ENCODE measurements around the gene MAP1LC3B.
"Not testable (repeated sequence)": the region's sequence is repeated elsewhere in the genome, so short reads cannot be mapped to it uniquely, and the experiment has no call there.

The MAP1LC3B gene

DNA sequence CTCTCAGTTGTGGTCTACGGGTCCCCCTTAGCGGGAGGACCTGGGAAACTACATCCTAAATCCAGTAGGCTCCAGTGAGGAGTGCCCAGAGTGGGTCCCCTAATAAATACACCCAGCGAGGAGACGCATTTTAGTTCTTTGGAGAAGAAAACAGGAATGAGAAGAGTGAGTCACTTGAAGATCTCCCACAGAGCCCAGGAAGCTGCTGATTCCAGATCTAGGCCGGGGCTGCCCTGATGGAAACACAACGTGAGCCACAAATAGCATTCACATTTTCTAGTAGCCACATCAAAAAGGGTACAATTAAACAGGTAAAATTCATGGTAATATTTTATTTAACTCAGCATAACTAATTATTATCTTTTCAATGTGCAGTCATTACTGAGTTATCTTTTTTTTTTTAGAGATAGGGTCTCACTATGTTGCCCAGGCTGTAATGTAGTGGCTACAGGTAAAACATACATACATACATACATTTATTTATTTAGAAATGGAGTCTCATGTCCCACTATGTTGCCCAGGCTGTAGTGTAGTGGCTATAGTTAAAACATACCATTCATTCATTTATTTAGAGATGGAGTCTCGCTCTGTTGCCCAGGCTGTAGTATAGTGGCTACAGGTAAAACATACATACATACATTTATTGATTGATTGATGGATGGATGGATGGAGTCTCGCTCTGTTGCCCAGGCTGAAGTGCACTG, 30.1 kb upstream of the MAP1LC3B start:
- DNase-seq = no peak

GRCh38 chr16:87362828-87363559, 29.1 kb upstream of the MAP1LC3B start:
- DNase-seq = not testable (repeated sequence)

DNA sequence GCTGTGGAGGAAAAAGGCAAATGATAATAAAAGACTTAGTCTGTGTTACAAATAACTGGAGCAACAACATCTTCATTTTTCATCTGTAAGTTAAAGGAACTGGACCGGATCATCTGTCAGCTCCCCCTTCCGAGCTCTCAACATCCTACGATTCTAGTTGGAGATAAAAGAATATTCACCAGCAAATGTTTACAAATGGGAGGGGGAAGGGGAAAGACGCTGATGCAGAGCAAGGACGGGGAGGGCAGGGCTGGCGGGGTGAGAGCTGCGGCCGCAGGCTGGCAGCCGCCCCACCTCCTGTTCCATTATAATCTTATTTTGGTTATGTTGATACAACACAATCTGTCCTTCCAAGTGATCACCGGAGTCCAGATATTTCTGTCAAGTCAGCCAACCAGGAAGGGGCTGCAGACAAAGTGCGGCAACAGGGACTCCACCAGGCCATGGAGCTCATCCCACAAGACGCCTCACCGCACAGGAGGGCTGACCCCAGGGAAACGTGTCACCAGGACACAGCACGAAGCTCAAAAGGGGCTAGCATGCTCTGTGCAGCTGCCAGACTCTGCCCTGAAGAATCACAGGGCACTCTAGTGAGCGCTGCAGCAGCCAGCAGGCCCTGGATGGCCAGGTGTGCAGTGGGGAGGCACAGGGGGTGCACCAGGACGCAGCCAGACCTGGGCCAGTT, 28.2 kb upstream of the MAP1LC3B start:
- DNase-seq = no peak

DNA sequence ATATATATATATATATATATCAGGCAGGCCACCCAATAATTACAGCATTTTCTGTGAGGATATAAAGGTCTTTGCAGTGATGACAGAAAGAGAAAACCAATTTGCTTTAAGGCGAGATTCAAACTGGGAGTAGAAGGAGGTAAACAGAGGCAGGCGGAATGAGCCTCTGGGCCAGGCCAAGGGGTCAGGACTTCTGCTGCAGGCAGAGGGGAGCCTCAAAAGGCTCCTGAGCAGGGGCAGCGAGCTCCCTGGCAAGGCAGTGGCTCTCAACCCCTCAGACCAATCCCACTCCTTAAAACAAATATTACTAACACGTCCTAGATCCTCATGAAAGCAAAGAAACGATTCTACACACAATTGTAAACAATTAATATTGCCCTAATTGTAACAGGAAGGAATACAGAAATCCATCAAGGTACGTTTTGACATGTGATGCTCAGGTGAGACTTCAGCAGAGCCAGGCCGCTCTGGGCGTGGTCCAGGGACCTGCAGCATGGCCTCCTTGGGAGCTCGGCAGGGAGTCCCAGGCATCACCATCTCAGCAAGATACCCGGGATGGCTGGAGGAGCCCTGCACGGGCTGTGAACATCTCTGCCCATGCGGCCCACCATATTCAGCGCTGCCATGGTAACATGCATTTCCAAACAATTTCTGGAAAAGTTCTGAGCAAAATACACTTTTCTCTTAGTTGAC, 27.0 kb upstream of the MAP1LC3B start:
- no peak for DNase-seq

DNA sequence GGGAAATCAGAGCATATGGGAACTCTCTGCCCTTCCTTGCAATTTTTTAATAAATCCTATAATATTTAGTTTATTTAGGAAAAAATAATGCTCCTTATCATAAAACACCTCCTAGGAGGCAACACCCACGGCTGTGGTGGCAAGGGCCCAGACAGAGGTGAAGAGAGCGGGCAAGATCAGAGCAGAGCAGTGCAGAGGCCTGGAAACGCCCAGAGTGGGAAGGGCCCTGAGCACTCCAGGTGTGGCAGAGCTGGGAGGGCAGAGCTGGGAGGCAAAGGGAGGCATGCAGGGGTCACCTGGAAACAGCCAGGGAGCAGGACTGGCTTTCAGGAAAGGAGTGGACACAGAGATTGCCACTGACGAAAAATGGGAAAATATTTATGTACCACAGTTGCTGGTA, 25.8 kb upstream of the MAP1LC3B start:
- DNase-seq = no peak

- no peak for DNase-seq
Observed at GRCh38 chr16:87366930-87367329, 25.2 kb upstream of the MAP1LC3B start.

DNA sequence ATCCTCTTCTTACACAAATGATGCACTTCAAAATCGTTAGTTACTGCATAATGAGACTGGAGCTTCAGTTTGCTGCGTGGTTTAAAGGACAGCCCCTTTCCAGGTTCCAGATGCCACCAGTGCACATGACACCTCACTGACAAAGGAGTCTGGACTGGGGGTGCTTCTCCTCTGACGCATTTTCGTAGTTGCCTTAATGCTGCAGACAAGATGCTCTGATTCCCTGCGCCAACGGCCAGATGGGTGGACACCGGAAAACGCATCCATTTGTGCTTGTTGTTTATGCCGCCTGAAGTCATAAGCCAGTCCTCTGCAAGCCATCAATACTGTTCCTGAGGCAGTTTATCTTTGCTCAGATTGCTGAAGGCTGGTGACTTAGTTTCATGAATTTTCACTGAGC, 24.6 kb upstream of the MAP1LC3B start:
- no peak for DNase-seq

GRCh38 chr16:87368029-87368770, 23.9 kb upstream of the MAP1LC3B start:
- no peak for DNase-seq

DNA sequence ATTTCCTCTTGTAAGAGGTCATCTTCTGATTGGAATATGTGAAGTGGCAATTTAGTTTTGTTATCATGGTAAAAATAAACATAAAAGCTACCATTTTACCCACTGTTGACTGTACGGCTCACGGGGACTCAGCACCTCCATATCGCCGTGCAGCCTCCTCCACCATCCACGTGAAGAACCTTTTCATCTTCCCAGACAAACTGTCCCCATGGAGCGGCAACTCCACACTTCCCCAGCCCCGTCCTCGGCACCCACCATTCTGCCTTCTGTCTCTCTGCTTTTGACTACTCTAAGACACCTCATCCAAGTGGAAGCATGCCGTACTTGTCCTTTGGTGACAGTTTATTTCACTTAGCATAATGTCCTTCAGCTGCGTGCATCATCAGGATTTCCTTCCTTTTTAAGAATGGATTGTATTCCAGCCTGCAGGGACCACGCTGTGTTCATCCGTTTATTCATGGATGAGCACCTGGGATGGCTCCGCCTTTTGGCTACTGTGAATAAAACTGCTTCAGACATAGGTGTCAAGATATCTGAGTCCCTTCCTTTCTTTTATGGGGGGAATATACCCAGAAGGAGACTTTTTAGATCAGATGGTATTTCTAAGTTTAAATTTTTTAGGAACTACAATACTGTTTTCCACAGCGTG, 22.9 kb upstream of the MAP1LC3B start:
- no peak for DNase-seq

GRCh38 chr16:87369796-87370719, 22.1 kb upstream of the MAP1LC3B start:
- DNase-seq = no peak

DNA sequence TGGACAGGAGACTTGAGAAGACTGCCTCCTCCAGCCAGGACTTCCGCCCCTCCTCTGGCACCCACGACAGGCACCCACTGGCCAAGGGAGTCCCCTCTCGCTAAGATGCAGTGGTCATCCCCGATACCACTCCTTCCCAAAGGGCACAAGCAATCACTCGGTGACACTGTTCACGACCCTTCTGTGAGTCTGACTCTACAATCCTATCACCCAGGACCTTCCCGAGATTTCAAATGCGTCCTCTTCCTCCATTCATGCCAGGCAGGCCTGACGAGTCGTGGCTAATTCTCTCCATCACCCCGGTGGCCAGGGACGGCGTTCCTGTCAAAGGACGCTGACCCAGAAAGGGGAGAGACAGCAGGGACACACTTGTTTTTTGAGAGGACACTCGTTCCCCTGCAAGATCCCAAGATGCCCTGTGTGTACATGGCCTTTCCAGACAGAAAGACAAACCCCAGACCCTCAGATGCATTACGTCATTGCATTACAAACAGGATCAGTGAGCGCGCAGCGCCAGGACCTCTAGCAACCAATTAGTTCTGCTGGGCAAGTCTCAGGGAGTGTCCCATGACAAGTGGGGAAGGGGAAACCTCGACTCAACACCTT, 20.8 kb upstream of the MAP1LC3B start:
- no peak for DNase-seq

GRCh38 chr16:87372305-87372704, 19.8 kb upstream of the MAP1LC3B start:
- no peak for DNase-seq

DNA sequence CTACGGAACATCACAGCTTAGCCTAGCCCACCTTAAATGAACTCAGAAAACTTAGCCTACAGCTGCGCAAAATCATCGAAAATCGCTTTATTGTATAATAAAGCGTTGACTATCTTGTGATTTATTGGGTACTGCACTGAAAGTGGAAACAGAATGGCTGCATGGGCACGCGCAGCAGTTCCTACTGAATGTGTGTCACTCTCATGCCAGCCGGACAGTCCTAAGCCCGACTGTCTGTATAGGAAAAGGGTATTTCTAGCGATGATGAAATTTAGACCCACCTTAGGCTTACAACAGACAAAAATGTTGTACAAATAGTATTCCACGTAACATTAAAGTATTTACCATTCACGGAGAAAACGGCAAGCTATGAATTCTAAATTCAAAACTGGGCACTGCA, 17.8 kb upstream of the MAP1LC3B start:
- no peak for DNase-seq

GRCh38 chr16:87375426-87376135, 16.6 kb upstream of the MAP1LC3B start:
- DNase-seq = no peak

GRCh38 chr16:87376660-87377059, 15.5 kb upstream of the MAP1LC3B start:
- DNase-seq = no peak

DNA sequence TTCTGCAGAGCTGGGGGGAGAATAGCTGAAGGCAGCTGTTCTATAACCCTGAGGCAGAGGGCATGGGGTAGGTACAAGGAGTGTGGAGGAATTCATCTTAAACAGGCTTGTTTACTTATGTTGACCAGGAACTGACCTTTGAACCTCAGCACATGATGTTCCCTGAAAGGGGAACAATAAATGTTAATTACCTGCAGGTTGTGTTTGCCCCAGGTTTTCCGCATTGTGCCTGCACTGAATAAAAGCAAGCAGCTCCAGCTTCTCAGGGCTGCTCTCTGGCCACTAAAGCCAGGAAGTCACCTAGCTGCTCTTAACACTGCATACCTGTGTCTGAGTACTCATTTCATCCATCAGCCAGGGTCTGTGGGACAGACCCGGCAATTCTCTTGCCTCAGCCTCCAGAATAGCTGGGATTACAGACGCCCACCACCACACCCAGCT, 12.8 kb upstream of the MAP1LC3B start:
- not testable (repeated sequence) for DNase-seq

GRCh38 chr16:87380403-87380802, 11.7 kb upstream of the MAP1LC3B start:
- DNase-seq = no peak

DNA sequence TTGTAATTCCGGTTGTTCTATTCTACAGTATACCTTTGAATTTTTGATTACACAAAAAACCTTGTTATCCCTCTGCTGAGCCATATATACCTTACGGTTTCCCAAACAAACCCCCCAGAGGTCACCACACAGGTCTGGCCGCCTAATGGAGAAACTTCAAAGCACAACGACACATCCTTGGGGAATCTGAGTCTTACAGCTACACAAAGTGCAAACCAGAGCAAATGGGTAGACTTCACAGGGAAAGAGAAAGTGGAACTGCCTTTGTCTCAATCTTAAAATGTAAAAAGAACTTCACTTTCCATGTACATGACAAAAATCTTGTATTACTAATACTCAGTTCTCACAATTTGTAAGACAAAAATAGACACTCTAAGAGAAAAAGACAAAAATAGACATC, 11.3 kb upstream of the MAP1LC3B start:
- no peak for DNase-seq

GRCh38 chr16:87382023-87382785, 9.9 kb upstream of the MAP1LC3B start:
- DNase-seq = no peak

Data from NCI-H510A (cell line).